HG02623 (cell line): ENCODE measurements around the gene TMCO5A.

Experiments
- ATAC-seq: cut with Tn5 transposase; IDR thresholded peaks from one replicate; pipeline ENCODE4 v1.9.1; 2021; ENCODE audit warnings: moderate library complexity; ENCODE audit not compliant: unreplicated experiment

Gene TMCO5A

GRCh38 chr15:37967788-37968187 lies 33.3 kb downstream of the TMCO5A start:
- ATAC-seq, result no peak

DNA sequence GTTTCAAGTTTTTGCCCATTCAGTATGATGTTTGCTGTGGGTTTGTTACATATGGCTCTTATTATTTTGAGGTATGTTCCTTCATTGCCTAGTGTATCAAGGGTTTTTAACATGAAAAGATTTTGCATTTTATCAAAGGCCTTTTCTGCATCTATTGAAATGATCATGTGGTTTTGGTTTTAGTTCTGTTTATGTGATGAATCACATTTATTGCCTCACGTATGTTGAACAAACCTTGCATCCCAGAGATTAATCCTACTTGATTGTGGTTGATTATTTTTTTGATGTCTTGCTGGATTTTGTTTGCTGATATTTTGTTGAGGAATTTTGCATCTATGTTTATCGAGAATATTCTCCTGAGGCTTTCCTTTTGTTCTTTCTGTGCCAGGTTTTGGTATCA lies 39.4 kb downstream of the TMCO5A start:
- ATAC-seq, result no peak

GRCh38 chr15:37978231-37978630 lies 43.8 kb downstream of the TMCO5A start:
- ATAC-seq, result no peak

GRCh38 chr15:37979671-37980409 lies 45.4 kb downstream of the TMCO5A start:
- no peak for ATAC-seq

DNA sequence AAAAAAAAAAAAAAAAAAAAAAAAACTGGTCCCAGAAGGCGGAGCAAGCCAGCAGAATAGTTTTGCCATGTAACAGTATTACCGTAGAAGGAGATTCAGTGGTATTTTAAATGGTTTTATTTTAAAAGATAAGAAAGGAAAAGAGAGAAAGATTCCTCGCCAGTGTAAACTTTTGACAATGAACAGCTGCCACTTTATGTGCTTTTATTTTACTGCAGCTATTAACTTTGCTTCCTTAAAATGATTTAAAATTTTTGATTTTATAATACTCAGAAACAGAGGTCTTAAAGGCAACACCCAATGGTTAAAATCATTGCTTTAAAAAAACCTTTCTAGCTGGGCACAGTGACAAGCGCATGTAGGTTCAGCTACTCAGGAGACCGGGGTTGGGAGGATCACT lies 46.8 kb downstream of the TMCO5A start:
- no peak for ATAC-seq

- no peak for ATAC-seq
Observed at GRCh38 chr15:37981775-37982174, 47.3 kb downstream of the TMCO5A start.

- ATAC-seq, result no peak
Observed at GRCh38 chr15:37984368-37984767, 49.9 kb downstream of the TMCO5A start.

DNA sequence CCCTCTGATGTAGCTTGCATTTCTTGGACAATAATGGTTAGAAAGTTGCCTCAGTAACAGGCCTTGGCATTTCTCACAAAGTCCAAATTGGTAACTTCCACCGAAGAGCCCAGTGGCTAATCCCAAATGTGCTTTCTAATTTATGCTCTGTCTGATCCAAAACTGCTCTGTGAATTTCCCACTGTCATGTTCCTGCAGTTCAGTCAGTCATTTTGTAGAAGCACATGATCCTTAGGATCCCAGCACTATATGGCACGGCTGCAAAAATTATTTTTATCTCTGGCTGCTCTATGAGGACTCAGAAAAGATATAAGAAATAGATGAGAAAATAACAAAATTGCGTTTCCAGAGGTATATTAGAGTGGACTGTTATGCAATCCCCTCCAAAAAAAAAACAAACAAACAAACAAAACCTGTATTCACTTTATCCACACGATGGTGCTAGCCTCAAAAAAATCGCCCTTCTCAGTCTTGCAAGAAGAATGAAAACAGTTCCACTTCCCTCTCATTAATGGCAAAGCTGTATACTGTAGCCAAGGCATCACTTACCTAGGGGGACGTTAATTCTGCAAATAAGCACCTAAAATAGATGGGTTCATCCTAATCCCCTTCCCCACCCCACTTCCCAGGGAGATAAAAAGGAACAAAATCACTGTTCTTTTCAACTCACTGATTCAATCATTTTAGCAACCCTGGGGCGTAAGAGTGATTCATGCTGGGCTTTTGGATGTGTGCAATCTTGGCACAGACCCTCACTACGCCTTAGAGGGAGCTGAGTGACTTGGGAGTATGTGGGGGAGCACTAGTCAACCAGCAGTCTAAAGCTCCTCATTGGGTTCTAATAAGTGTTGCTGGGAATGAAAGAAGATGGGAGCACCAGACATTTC lies 61.3 kb downstream of the TMCO5A start:
- ATAC-seq, result peak; percentile 82
